GM12874 (cell line): ENCODE measurements around the gene CNFN.

ENCODE experiments used
- TF ChIP-seq, protein P1 (sequence below): IDR thresholded peaks from 2 replicates; pipeline ENCODE4 v1.5.1; 2011; ENCODE audit warnings: low read depth, mild to moderate bottlenecking, control low read depth, low read length, moderate library complexity; ENCODE audit not compliant: insufficient read depth

CNFN gene

GRCh38 chr19:42409477-42409876 lies 19.4 kb upstream of the CNFN start:
- TF ChIP-seq, protein P1, sequence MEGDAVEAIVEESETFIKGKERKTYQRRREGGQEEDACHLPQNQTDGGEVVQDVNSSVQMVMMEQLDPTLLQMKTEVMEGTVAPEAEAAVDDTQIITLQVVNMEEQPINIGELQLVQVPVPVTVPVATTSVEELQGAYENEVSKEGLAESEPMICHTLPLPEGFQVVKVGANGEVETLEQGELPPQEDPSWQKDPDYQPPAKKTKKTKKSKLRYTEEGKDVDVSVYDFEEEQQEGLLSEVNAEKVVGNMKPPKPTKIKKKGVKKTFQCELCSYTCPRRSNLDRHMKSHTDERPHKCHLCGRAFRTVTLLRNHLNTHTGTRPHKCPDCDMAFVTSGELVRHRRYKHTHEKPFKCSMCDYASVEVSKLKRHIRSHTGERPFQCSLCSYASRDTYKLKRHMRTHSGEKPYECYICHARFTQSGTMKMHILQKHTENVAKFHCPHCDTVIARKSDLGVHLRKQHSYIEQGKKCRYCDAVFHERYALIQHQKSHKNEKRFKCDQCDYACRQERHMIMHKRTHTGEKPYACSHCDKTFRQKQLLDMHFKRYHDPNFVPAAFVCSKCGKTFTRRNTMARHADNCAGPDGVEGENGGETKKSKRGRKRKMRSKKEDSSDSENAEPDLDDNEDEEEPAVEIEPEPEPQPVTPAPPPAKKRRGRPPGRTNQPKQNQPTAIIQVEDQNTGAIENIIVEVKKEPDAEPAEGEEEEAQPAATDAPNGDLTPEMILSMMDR: no peak

GRCh38 chr19:42407816-42408175 lies 17.7 kb upstream of the CNFN start:
- TF ChIP-seq, protein P1: no peak

GRCh38 chr19:42407085-42407815 lies 17.2 kb upstream of the CNFN start:
- TF ChIP-seq, protein P1: no peak

DNA sequence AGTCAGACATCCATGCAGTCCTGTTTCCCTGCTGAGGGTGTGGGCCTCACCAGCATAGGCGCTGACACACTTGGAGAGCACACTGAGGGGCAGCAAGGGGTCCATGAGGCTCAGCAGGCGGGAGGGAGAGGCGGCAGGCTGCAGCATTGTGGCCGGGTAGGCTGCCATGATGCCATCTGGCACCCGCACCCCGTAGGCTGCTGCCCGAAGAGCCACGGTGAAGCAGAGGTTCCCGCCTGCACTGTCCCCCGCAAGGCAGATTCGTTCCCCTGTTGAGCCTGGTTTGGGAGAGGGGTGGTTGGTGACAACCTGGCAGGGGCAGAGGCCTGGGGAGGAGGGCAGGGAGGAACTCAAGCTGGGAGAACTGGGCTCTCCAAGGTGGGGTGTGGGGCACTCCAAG lies 16.0 kb upstream of the CNFN start:
- TF ChIP-seq, protein P1: no peak

DNA sequence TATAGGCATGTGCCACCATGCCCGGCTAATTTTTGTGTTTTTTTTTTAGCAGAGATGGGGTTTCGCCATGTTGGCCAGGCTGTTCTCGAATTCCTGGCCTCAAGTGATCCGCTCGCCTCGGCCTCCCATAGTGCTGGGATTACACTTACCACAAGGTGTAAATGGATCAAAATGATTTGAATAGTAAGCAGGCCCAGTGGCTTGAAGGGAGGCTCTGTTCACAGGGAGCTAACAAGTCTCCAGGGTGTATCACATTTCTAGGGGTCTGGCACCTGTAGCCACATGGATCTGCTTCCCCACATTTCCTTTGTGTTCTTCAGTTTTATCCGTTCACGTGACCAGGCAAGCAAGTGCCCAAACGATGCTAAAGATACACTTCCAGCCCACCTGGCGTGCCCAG lies 13.5 kb upstream of the CNFN start:
- TF ChIP-seq, protein P1: no peak

- TF ChIP-seq, protein P1: no peak
These were observed 12.4 kb upstream of the CNFN start for GRCh38 chr19:42402376-42403116.

DNA sequence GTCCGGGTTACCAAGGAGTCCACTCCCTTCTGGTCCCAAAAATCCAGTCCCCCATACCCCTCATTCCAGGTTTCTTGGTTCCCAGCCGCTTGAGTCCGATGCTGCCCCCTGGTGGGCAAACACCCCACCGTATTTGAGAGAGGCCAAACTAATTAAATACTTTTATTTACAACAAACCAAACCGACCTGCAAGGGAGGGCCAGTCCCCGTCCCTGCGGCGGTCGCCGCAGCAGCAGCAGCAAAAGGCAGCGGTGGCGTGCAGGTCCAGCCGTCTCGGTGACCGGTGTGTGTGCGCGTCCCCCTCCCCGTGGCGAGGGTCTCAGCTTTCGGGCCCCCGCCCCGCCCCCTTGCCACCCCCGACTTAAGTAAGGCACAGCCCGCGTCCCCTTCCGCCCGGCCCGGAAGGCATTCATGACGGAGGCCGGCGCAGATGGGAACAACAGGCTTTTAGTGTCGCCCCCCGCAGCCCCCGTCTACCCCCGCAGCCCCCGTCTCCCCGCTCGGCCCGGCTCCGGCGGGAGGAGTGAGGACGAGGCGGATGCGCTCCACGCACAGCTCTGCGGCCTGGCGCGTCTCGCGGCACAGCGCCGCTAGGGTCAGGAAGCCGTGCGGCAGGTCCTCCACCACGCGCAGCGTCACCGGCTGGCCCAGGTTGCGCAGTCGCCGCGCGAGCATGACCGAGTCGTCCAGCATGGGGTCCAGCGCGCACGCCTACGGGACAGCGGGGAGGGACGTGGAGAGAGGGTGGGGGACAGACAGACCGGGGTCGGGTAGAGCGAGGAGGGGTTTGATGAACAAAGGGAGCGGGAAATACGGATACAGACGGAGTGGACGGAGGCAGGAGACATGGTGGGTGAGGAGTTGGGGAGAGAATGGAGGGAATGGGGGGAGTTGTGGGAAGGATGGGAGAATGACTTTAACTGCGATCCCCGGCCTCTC lies 11.5 kb upstream of the CNFN start:
- TF ChIP-seq, protein P1: peak; percentile 79
